HepG2 (cell line): ENCODE measurements around the gene AHSG. TPM values are rescaled to one million over a fixed set of nuclear protein-coding genes. Genes with fewer than 3 reads are reported as not detected.

ENCODE experiments used
- BORCS8-MEF2B ChIP-seq: sonication (generic); formaldehyde crosslinking; IDR thresholded peaks from 2 replicates; pipeline ENCODE4 v1.8.0; 2022; ENCODE audit warnings: mild to moderate bottlenecking, missing genetic modification reagents
- ETV5 ChIP-seq: IDR thresholded peaks from 2 replicates; pipeline ENCODE4 v1.6.1; 2018; ENCODE audit warnings: missing biosample characterization, missing genetic modification reagents, inconsistent platforms, borderline replicate concordance
- HDAC1 ChIP-seq: sonication (generic); formaldehyde crosslinking; IDR thresholded peaks from 2 replicates; pipeline ENCODE4 v1.5.1; 2020; ENCODE audit warnings: mild to moderate bottlenecking, missing genetic modification reagents
- HOXA3 ChIP-seq: sonication (generic); formaldehyde crosslinking; IDR thresholded peaks from 2 replicates; pipeline ENCODE4 v1.5.0; 2020; ENCODE audit warnings: missing genetic modification reagents
- RBM39 ChIP-seq: fragments of 200-400 bp; formaldehyde crosslinking; IDR thresholded peaks from one replicate; pipeline ENCODE4 v1.6.1; 2018; ENCODE audit warnings: antibody characterized with exemption, mild to moderate bottlenecking, low read depth, low read length; ENCODE audit not compliant: poor library complexity, severe bottlenecking
- ZNF598 ChIP-seq: sonication (generic); formaldehyde crosslinking; IDR thresholded peaks from 2 replicates; pipeline ENCODE4 v1.5.1; 2020; ENCODE audit warnings: mild to moderate bottlenecking, missing genetic modification reagents, borderline replicate concordance
- ZNF644 ChIP-seq: IDR thresholded peaks from 2 replicates; pipeline ENCODE4 v1.6.1; 2016; ENCODE audit warnings: low read depth
- ZNF75D ChIP-seq: sonication (generic); formaldehyde crosslinking; IDR thresholded peaks from 2 replicates; pipeline ENCODE4 v1.8.1; 2023; ENCODE audit warnings: missing genetic modification reagents, mild to moderate bottlenecking, borderline replicate concordance
- ZNF761 ChIP-seq: sonication (generic); formaldehyde crosslinking; conservative IDR thresholded peaks from 2 replicates; pipeline ENCODE4 v1.4.0; 2020; ENCODE audit warnings: mild to moderate bottlenecking, missing genetic modification reagents
- ZSCAN22 ChIP-seq: sonication (generic); formaldehyde crosslinking; IDR thresholded peaks from 2 replicates; pipeline ENCODE4 v1.4.0; 2020; ENCODE audit warnings: mild to moderate bottlenecking, missing genetic modification reagents
- polyA plus RNA-seq, 8 experiments: library from polyadenylated mRNA; depleted of rRNA in 3 of 8; stranded (reverse) in 7 of 8; unstranded in 1 of 8; fragments of >200 nt; fragmentation: Illumina TruSeq in 4 of 8; extraction: Trizol in 4 of 8; gene quantifications; 2 replicates each; pipeline versions ENCODE4 v1.2.1 to v1.2.3, GENCODE V29; 2011 to 2016; ENCODE audit warnings: low read depth in 4 of 8, missing spikeins in 1 of 8, mixed read lengths in 1 of 8; ENCODE audit not compliant: insufficient read depth in 1 of 8
- total RNA-seq, 5 experiments: library from RNA; depleted of rRNA; stranded (reverse); fragments of >200 nt; fragmentation: Illumina TruSeq; extraction: Trizol; gene quantifications; 2 replicates each; pipeline ENCODE4 v1.2.3, GENCODE V29; 2016; ENCODE audit warnings: low read depth in 1 of 5
- TF ChIP-seq, protein P1 (sequence below): sonication (generic); formaldehyde crosslinking; IDR thresholded peaks from 2 replicates; pipeline ENCODE4 v1.9.0; 2021; ENCODE audit warnings: mild to moderate bottlenecking, missing genetic modification reagents
- TF ChIP-seq, protein P2 (sequence below): sonication (generic); formaldehyde crosslinking; IDR thresholded peaks from 2 replicates; pipeline ENCODE4 v1.4.0; 2020; ENCODE audit warnings: missing genetic modification reagents
- TF ChIP-seq, protein P3 (sequence below): sonication (generic); formaldehyde crosslinking; IDR thresholded peaks from 2 replicates; pipeline ENCODE4 v1.4.0; 2020; ENCODE audit warnings: missing genetic modification reagents; ENCODE audit errors: not compliant biosample characterization
- TF ChIP-seq, protein P4 (sequence below): sonication (generic); formaldehyde crosslinking; IDR thresholded peaks from 2 replicates; pipeline ENCODE4 v1.8.0; 2022; ENCODE audit warnings: low read depth, missing genetic modification reagents
- TF ChIP-seq, protein P5 (sequence below): sonication (generic); formaldehyde crosslinking; conservative IDR thresholded peaks from 2 replicates; pipeline ENCODE4 v1.4.0; 2020; ENCODE audit warnings: missing genetic modification reagents

AHSG gene
- total and polyA plus RNA-seq, 2 of the 13 experiments (the other 11 are each of a cell fraction or from before 2014, with no cell fraction given): 2,043 to 19,152 TPM

DNA sequence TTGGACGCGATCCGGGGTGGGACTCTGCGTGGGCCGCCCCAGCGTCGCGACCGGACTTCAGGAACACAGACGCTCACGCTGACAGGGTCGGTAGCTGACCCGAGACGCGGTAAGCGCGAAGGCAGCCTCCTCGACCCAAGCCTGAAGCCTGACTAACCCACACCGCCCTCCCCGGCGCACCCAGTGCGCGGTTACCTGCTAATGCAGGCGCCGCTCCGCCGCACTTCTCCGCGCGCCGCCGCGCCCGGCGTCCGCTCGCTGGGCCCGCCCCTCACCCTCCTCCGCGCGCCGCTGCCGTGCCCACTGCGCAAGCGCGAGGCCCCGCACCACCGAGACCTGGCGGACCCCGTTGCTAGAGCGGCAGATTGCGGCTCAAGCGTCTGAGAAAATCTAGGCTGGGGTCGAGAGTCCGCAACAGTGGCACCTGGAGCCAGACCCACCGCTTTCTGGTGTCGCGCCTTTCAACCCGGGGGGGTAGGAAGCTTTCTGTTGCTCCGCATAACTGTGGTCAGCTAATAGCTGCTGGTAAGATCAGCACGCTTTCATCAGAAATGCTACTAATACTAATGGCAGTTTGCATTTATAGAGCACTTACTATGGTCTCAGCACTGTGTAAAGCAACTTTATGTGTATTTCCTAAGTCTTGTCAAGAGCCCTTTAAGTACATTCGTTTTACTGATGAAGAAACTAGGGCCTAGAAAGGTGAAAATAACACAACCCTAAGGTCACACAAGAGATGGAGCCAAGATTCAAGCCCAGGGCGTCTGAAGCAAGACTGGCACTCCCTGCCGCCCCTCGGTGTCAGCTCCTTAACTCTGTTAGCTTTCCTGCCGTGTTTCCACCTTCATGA lies 45.6 kb upstream of the AHSG start, which contains the start of gene TBCCD1 (continued):
- TF ChIP-seq, protein P1, sequence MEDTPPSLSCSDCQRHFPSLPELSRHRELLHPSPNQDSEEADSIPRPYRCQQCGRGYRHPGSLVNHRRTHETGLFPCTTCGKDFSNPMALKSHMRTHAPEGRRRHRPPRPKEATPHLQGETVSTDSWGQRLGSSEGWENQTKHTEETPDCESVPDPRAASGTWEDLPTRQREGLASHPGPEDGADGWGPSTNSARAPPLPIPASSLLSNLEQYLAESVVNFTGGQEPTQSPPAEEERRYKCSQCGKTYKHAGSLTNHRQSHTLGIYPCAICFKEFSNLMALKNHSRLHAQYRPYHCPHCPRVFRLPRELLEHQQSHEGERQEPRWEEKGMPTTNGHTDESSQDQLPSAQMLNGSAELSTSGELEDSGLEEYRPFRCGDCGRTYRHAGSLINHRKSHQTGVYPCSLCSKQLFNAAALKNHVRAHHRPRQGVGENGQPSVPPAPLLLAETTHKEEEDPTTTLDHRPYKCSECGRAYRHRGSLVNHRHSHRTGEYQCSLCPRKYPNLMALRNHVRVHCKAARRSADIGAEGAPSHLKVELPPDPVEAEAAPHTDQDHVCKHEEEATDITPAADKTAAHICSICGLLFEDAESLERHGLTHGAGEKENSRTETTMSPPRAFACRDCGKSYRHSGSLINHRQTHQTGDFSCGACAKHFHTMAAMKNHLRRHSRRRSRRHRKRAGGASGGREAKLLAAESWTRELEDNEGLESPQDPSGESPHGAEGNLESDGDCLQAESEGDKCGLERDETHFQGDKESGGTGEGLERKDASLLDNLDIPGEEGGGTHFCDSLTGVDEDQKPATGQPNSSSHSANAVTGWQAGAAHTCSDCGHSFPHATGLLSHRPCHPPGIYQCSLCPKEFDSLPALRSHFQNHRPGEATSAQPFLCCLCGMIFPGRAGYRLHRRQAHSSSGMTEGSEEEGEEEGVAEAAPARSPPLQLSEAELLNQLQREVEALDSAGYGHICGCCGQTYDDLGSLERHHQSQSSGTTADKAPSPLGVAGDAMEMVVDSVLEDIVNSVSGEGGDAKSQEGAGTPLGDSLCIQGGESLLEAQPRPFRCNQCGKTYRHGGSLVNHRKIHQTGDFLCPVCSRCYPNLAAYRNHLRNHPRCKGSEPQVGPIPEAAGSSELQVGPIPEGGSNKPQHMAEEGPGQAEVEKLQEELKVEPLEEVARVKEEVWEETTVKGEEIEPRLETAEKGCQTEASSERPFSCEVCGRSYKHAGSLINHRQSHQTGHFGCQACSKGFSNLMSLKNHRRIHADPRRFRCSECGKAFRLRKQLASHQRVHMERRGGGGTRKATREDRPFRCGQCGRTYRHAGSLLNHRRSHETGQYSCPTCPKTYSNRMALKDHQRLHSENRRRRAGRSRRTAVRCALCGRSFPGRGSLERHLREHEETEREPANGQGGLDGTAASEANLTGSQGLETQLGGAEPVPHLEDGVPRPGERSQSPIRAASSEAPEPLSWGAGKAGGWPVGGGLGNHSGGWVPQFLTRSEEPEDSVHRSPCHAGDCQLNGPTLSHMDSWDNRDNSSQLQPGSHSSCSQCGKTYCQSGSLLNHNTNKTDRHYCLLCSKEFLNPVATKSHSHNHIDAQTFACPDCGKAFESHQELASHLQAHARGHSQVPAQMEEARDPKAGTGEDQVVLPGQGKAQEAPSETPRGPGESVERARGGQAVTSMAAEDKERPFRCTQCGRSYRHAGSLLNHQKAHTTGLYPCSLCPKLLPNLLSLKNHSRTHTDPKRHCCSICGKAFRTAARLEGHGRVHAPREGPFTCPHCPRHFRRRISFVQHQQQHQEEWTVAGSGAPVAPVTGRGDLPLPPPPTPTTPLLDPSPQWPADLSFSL (CRISPR knock-in tag): no peak
- TF ChIP-seq HOXA3 (CRISPR knock-in tag) (peak; percentile 82), ZNF644 (0 out of 2 replicates have a peak, but pooled peaks have one; percentile 15), ZNF761 (CRISPR knock-in tag) (0 out of 2 replicates have a peak, but pooled peaks have one; percentile 79), ZSCAN22 (CRISPR knock-in tag) (no peak), RBM39 (no peak), ETV5 (CRISPR knock-in tag) (peak; percentile 35; the same call in 1 of the 2 replicates), ZNF598 (CRISPR knock-in tag) (no peak), BORCS8-MEF2B (CRISPR knock-in tag) (peak; percentile 80; the same call in 1 of the 2 replicates), ZNF75D (CRISPR knock-in tag) (no peak), HDAC1 (peak; percentile 57; the same call in 1 of the 2 replicates)
- TF ChIP-seq, protein P2, sequence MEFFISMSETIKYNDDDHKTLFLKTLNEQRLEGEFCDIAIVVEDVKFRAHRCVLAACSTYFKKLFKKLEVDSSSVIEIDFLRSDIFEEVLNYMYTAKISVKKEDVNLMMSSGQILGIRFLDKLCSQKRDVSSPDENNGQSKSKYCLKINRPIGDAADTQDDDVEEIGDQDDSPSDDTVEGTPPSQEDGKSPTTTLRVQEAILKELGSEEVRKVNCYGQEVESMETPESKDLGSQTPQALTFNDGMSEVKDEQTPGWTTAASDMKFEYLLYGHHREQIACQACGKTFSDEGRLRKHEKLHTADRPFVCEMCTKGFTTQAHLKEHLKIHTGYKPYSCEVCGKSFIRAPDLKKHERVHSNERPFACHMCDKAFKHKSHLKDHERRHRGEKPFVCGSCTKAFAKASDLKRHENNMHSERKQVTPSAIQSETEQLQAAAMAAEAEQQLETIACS (CRISPR knock-in tag): peak; percentile 82
- TF ChIP-seq, protein P3, sequence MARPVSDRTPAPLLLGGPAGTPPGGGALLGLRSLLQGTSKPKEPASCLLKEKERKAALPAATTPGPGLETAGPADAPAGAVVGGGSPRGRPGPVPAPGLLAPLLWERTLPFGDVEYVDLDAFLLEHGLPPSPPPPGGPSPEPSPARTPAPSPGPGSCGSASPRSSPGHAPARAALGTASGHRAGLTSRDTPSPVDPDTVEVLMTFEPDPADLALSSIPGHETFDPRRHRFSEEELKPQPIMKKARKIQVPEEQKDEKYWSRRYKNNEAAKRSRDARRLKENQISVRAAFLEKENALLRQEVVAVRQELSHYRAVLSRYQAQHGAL (CRISPR knock-in tag): no peak
- TF ChIP-seq, protein P4, sequence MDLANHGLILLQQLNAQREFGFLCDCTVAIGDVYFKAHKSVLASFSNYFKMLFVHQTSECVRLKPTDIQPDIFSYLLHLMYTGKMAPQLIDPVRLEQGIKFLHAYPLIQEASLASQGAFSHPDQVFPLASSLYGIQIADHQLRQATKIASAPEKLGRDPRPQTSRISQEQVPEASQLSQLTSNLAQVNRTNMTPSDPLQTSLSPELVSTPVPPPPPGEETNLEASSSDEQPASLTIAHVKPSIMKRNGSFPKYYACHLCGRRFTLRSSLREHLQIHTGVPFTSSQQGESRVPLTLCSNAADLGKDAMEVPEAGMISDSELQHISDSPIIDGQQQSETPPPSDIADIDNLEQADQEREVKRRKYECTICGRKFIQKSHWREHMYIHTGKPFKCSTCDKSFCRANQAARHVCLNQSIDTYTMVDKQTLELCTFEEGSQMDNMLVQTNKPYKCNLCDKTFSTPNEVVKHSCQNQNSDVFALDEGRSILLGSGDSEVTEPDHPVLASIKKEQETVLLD (CRISPR knock-in tag): no peak
- TF ChIP-seq, protein P5, sequence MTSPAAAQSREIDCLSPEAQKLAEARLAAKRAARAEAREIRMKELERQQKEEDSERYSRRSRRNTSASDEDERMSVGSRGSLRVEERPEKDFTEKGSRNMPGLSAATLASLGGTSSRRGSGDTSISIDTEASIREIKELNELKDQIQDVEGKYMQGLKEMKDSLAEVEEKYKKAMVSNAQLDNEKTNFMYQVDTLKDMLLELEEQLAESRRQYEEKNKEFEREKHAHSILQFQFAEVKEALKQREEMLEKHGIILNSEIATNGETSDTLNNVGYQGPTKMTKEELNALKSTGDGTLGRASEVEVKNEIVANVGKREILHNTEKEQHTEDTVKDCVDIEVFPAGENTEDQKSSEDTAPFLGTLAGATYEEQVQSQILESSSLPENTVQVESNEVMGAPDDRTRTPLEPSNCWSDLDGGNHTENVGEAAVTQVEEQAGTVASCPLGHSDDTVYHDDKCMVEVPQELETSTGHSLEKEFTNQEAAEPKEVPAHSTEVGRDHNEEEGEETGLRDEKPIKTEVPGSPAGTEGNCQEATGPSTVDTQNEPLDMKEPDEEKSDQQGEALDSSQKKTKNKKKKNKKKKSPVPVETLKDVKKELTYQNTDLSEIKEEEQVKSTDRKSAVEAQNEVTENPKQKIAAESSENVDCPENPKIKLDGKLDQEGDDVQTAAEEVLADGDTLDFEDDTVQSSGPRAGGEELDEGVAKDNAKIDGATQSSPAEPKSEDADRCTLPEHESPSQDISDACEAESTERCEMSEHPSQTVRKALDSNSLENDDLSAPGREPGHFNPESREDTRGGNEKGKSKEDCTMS (CRISPR knock-in tag): no peak
